Esophagus mucosa (tissue), 1 donor: Measurements from ENCODE around the gene MYO18B. TPM values are rescaled to one million over a fixed set of nuclear protein-coding genes. Genes with fewer than 3 reads are reported as not detected.

Experiments used
- ATAC-seq: fragments of 200-7000 bp; cut with Tn5 transposase; one replicate; pipeline ENCODE4 v1.9.1; 2020
- total RNA-seq: library from RNA; stranded (reverse); gene quantifications from one replicate; pipeline ENCODE4 v1.2.4, GENCODE V29; 2023
- donor health status: DM: yes; HTN: yes; CAD: no.

MYO18B gene
- total RNA-seq, 1 donor from 2014 or later, result 0.16 TPM

- ATAC-seq, result no peak
Measured at GRCh38 chr22:26004477-26004876, 262.5 kb downstream of the MYO18B start.

GRCh38 chr22:26008587-26008986 lies 266.6 kb downstream of the MYO18B start:
- no peak for ATAC-seq

- ATAC-seq, result no peak
Measured at GRCh38 chr22:26016916-26017315, 274.9 kb downstream of the MYO18B start.

- no peak for ATAC-seq
Measured at GRCh38 chr22:26017932-26018331, 275.9 kb downstream of the MYO18B start.

GRCh38 chr22:26019596-26019995 lies 277.6 kb downstream of the MYO18B start:
- no peak for ATAC-seq

- ATAC-seq, result no peak
Measured at GRCh38 chr22:26021516-26021915, 279.5 kb downstream of the MYO18B start.

GRCh38 chr22:26023104-26023775 lies 281.3 kb downstream of the MYO18B start:
- ATAC-seq, result no peak

GRCh38 chr22:26025626-26026025 lies 283.6 kb downstream of the MYO18B start:
- no peak for ATAC-seq

- ATAC-seq, result no peak
Measured at GRCh38 chr22:26027341-26027740, 285.4 kb downstream of the MYO18B start.

GRCh38 chr22:26031641-26032040 lies 289.7 kb downstream of the MYO18B start:
- ATAC-seq, result no peak

- ATAC-seq, result no peak
Measured at GRCh38 chr22:26033071-26033470, 291.1 kb downstream of the MYO18B start.

GRCh38 chr22:26033586-26033985 lies 291.6 kb downstream of the MYO18B start:
- ATAC-seq, result no peak

GRCh38 chr22:26035523-26035922 lies 293.5 kb downstream of the MYO18B start:
- ATAC-seq, result no peak

GRCh38 chr22:26038365-26038764 lies 296.4 kb downstream of the MYO18B start:
- no peak for ATAC-seq

- ATAC-seq, result no peak
Measured at GRCh38 chr22:26041931-26042330, 299.9 kb downstream of the MYO18B start.

GRCh38 chr22:26043031-26043430 lies 301.0 kb downstream of the MYO18B start:
- ATAC-seq, result no peak

GRCh38 chr22:26045051-26045450 lies 303.1 kb downstream of the MYO18B start:
- peak; percentile 79 for ATAC-seq

- no peak for ATAC-seq
Measured at GRCh38 chr22:26045860-26046259, 303.9 kb downstream of the MYO18B start.

- ATAC-seq, result no peak
Measured at GRCh38 chr22:26047516-26047915, 305.5 kb downstream of the MYO18B start.

- no peak for ATAC-seq
Measured at GRCh38 chr22:26047920-26048319, 305.9 kb downstream of the MYO18B start.

- no peak for ATAC-seq
Measured at GRCh38 chr22:26050079-26050478, 308.1 kb downstream of the MYO18B start.

GRCh38 chr22:26053737-26054316 lies 311.8 kb downstream of the MYO18B start:
- ATAC-seq, result no peak

GRCh38 chr22:26054841-26055605 lies 313.0 kb downstream of the MYO18B start:
- ATAC-seq, result no peak

GRCh38 chr22:26055693-26056092 lies 313.7 kb downstream of the MYO18B start:
- no peak for ATAC-seq
